Keratinocyte (primary cell): Measurements from ENCODE around the gene RBM17. TPM values are rescaled to one million over a fixed set of nuclear protein-coding genes. Genes with fewer than 3 reads are reported as not detected.

Experiments
- DNase-seq: peaks from one replicate; pipeline ENCODE4 v3.0.0-alpha.2; 2011; ENCODE audit warnings: low read depth, missing footprints, low spot score
- FAIRE-seq: peaks from 2 replicates; lab custom pipeline; 2011; peaks lifted over from hg19 to GRCh38; lab: Jason Lieb, UNC
- H2AFZ ChIP-seq: 2 replicates; pipeline ENCODE4 v1.6.0; 2012; ENCODE audit warnings: low read length, control low read depth, inconsistent platforms; ENCODE audit not compliant: control insufficient read depth
- H3K27ac ChIP-seq: 2 replicates; pipeline ENCODE4 v1.5.1; 2011; ENCODE audit warnings: low read length; ENCODE audit not compliant: control insufficient read depth, insufficient read depth
- H3K27me3 ChIP-seq: 3 replicates; pipeline ENCODE4 v1.6.0; 2011; ENCODE audit warnings: low read length; ENCODE audit not compliant: control insufficient read depth, insufficient read depth; ENCODE audit errors: extremely low read depth
- H3K36me3 ChIP-seq, 2 experiments: 2 replicates in 1 of 2; 3 replicates in 1 of 2; pipeline ENCODE4 v1.5.1; 2011; ENCODE audit warnings: low read length in 2 of 2, mild to moderate bottlenecking in 1 of 2; ENCODE audit not compliant: control insufficient read depth in 2 of 2, insufficient read depth in 2 of 2; ENCODE audit errors: extremely low read depth in 1 of 2
- H3K4me1 ChIP-seq: 3 replicates; pipeline ENCODE4 v1.5.1; 2011; ENCODE audit warnings: low read length; ENCODE audit not compliant: control insufficient read depth, insufficient read depth; ENCODE audit errors: extremely low read depth
- H3K4me2 ChIP-seq: 3 replicates; pipeline ENCODE4 v1.6.0; 2011; ENCODE audit warnings: low read depth, low read length; ENCODE audit not compliant: control insufficient read depth, insufficient read depth; ENCODE audit errors: extremely low read depth
- H3K4me3 ChIP-seq, 3 experiments: fragments of 200-600 bp in 1 of 3; sonication (generic) in 1 of 3; 2 replicates in 2 of 3; 3 replicates in 1 of 3; pipeline ENCODE4 v1.5.1; 2011 to 2016; ENCODE audit warnings: low read length in 3 of 3, mild to moderate bottlenecking in 3 of 3, control low read depth in 2 of 3, inconsistent platforms in 1 of 3, low read depth in 1 of 3, mixed read lengths in 1 of 3, mixed run types in 1 of 3, moderate library complexity in 1 of 3; ENCODE audit not compliant: control insufficient read depth in 2 of 3, insufficient read depth in 2 of 3; ENCODE audit errors: extremely low read depth in 1 of 3
- H3K79me2 ChIP-seq: 2 replicates; pipeline ENCODE4 v1.6.0; 2012; ENCODE audit warnings: low read length; ENCODE audit not compliant: control insufficient read depth, insufficient read depth
- H3K9ac ChIP-seq: 3 replicates; pipeline ENCODE4 v1.6.0; 2011; ENCODE audit warnings: low read length; ENCODE audit not compliant: control insufficient read depth, insufficient read depth; ENCODE audit errors: extremely low read depth
- H3K9me1 ChIP-seq: 3 replicates; pipeline ENCODE4 v1.6.0; 2011; ENCODE audit warnings: low read length; ENCODE audit not compliant: control insufficient read depth, insufficient read depth; ENCODE audit errors: extremely low read depth
- H3K9me3 ChIP-seq: 2 replicates; pipeline ENCODE4 v1.5.1; 2012; ENCODE audit warnings: low read depth, low read length; ENCODE audit not compliant: control insufficient read depth
- H4K20me1 ChIP-seq: 3 replicates; pipeline ENCODE4 v1.6.0; 2011; ENCODE audit warnings: low read length; ENCODE audit not compliant: control insufficient read depth, insufficient read depth; ENCODE audit errors: extremely low read depth
- EZH2 ChIP-seq: IDR thresholded peaks from one replicate; pipeline ENCODE4 v1.6.1; 2012; ENCODE audit warnings: inconsistent platforms, mild to moderate bottlenecking, low read length, moderate library complexity
- dilution Hi-C: fragments of 300-500 bp; cut with MboI; formaldehyde crosslinking; loops from one replicate; pipeline ENCODE4 v1.7.0; 2020; ENCODE audit warnings: low sequenced_read_pairs; ENCODE audit not compliant: extremely low pct_ligation_motif_present
- polyA plus RNA-seq, 5 experiments: library from polyadenylated mRNA; depleted of rRNA in 3 of 5; stranded (reverse) in 3 of 5; stranded (forward) in 1 of 5; unstranded in 1 of 5; fragments of >200 nt; gene quantifications; 1 replicate in 1 of 5; 2 replicates in 3 of 5; 3 replicates in 1 of 5; pipeline versions ENCODE4 v1.2.1 to v1.2.3, GENCODE V29; 2011 to 2012; ENCODE audit warnings: missing spikeins in 2 of 5, low read depth in 1 of 5, low replicate concordance in 1 of 5
- TF ChIP-seq, protein P1 (sequence below), 3 experiments: IDR thresholded peaks in 1 of 3; conservative IDR thresholded peaks in 1 of 3; optimal IDR thresholded peaks in 1 of 3; 2 replicates in 2 of 3; 3 replicates in 1 of 3; pipeline versions ENCODE3 to v1.5.1; 2011; ENCODE audit warnings: low read length in 3 of 3, mild to moderate bottlenecking in 3 of 3, moderate library complexity in 2 of 3, control low read depth in 1 of 3, inconsistent platforms in 1 of 3; ENCODE audit not compliant: insufficient read depth in 2 of 3; ENCODE audit errors: extremely low read depth in 1 of 3

The RBM17 gene
- polyA plus RNA-seq, 1 donor (not counting 4 experiments of a cell fraction or from before 2014, with no cell fraction given): 54.8 TPM

DNA sequence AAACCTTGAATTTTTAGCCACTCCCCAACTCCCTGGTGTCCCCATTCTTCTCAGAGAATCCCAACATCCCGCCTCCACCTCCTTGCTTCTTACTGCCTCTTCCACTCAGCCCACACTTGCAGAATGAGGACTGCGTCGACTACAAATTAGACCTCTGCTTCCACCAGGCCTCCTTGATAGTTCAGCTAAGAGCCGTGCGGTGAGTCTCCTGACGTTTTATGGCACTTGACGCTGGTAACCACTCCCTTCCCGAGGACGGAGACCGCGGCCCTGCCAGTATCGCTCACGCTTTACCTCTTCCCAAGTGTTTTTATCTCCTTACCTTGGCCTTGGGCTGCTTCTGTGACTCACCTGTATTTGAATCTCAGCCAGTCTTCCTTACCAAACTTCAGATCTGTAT, 31.1 kb downstream of the RBM17 start:
- H3K27ac ChIP-seq: peak overlapping the region; percentile 51
- H3K4me3 ChIP-seq: peak overlapping the region in 2 of 3 experiments; percentile 24 to 52
- no peaks in the 10 kb centered on the region for H3K79me2 ChIP-seq
- peaks cover 4% of the 10 kb centered on the region for H3K9me1 ChIP-seq
- no peak overlapping the region for H2AFZ ChIP-seq
- no peaks in the 10 kb centered on the region for H3K9me3 ChIP-seq
- peaks cover 3% of the 10 kb centered on the region for H4K20me1 ChIP-seq
- dilution Hi-C loops: no loop called here
- peak overlapping the region; percentile 86 for H3K4me2 ChIP-seq
- H3K4me1 ChIP-seq: peaks cover 20% of the 10 kb centered on the region
- H3K27me3 ChIP-seq: no peaks in the 10 kb centered on the region
- H3K9ac ChIP-seq: peak overlapping the region; percentile 53
- DNase-seq (peak; percentile 63), FAIRE-seq (peak; percentile 93)
- TF ChIP-seq, protein P1, sequence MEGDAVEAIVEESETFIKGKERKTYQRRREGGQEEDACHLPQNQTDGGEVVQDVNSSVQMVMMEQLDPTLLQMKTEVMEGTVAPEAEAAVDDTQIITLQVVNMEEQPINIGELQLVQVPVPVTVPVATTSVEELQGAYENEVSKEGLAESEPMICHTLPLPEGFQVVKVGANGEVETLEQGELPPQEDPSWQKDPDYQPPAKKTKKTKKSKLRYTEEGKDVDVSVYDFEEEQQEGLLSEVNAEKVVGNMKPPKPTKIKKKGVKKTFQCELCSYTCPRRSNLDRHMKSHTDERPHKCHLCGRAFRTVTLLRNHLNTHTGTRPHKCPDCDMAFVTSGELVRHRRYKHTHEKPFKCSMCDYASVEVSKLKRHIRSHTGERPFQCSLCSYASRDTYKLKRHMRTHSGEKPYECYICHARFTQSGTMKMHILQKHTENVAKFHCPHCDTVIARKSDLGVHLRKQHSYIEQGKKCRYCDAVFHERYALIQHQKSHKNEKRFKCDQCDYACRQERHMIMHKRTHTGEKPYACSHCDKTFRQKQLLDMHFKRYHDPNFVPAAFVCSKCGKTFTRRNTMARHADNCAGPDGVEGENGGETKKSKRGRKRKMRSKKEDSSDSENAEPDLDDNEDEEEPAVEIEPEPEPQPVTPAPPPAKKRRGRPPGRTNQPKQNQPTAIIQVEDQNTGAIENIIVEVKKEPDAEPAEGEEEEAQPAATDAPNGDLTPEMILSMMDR (optimal IDR thresholded peaks at IDR 0.05 in 1 of 3, IDR thresholded peaks at IDR 0.05 in 1 of 3, conservative IDR thresholded peaks at IDR 0.05 in 1 of 3; ENCODE audit: extremely low read depth in 1 of 3, insufficient read depth in 2 of 3, low read length in 3 of 3): no peak
- TF ChIP-seq EZH2: no peak
- H3K36me3 ChIP-seq: peaks cover 2 to 5% of the 10 kb centered on the region in 2 experiments

DNA sequence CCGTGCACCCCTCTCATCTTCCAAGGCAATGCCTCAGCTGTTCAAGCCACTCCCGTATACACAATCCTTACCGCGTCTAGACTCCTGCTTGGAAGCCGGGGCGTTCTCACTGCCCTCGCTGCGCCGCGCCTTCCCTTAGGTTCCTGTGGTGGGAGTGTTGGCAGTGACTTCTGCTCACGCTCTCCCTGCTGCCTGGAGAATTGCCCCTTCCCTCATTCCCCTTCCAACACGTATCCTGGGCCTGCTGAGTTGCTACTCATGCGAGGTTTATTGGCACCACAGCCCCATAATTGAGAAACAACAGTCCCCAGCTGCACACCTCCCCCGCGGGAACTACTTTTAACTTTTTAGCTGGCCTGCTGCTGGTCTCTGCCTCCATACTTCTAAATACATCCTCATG, 31.9 kb downstream of the RBM17 start:
- Histone ChIP-seq H3K36me3 (peaks cover 0 to 2% of the 10 kb centered on the region in 2 experiments), H3K9me1 (peaks cover 4% of the 10 kb centered on the region), H3K27ac (peak overlapping the region; percentile 51), H3K27me3 (no peaks in the 10 kb centered on the region), H3K9me3 (no peaks in the 10 kb centered on the region), H3K4me3 (no peak overlapping the region), H4K20me1 (peaks cover 3% of the 10 kb centered on the region), H3K9ac (peak overlapping the region; percentile 45), H3K4me1 (peaks cover 20% of the 10 kb centered on the region), H2AFZ (peak overlapping the region; percentile 71), H3K79me2 (no peaks in the 10 kb centered on the region), H3K4me2 (peak overlapping the region; percentile 86)
- DNase-seq: no peak
- TF ChIP-seq, protein P1 (optimal IDR thresholded peaks at IDR 0.05 in 1 of 3, IDR thresholded peaks at IDR 0.05 in 1 of 3, conservative IDR thresholded peaks at IDR 0.05 in 1 of 3; ENCODE audit: extremely low read depth in 1 of 3, insufficient read depth in 2 of 3, low read length in 3 of 3): no peak
- TF ChIP-seq EZH2: no peak
- FAIRE-seq: peak; percentile 34
- dilution Hi-C loops: no loop called here
